Esophagus muscularis mucosa (tissue), 4 donors: ENCODE data around the gene XYLT2. TPM values are rescaled to one million over a fixed set of nuclear protein-coding genes. Genes with fewer than 3 reads are reported as not detected.
"Not testable (repeated sequence)": the region's sequence is repeated elsewhere in the genome, so short reads cannot be mapped to it uniquely, and the experiment has no call there.

Experiments used
- DNase-seq: peaks from one replicate; pipeline ENCODE4 v3.0.0-alpha.2; 2017; ENCODE audit errors: extremely low spot score
- H3K27ac ChIP-seq, 4 donors: fragments of 200-600 bp; sonication (generic); replicated peaks in 1 of 4; 1 replicate in 3 of 4; 2 replicates in 1 of 4; pipeline ENCODE4 v1.5.1; 2016 to 2019; ENCODE audit warnings: mild to moderate bottlenecking in 1 of 4
- H3K27me3 ChIP-seq, 4 donors: fragments of 200-600 bp; sonication (generic); one replicate each; pipeline versions ENCODE4 v1.5.1 to v1.6.0; 2016 to 2019
- H3K36me3 ChIP-seq, 4 donors: fragments of 200-600 bp; sonication (generic); one replicate each; pipeline ENCODE4 v1.5.1; 2016 to 2019
- H3K4me1 ChIP-seq, 4 donors: fragments of 200-600 bp; sonication (generic); one replicate each; pipeline ENCODE4 v1.5.1; 2016 to 2019
- H3K4me3 ChIP-seq, 4 donors: fragments of 200-600 bp; sonication (generic); 1 replicate in 2 of 4; 2 replicates in 2 of 4; pipeline ENCODE4 v1.5.1; 2016 to 2019; ENCODE audit warnings: mild to moderate bottlenecking in 4 of 4, moderate library complexity in 1 of 4
- H3K9me3 ChIP-seq, 4 donors: fragments of 200-600 bp; sonication (generic); 1 replicate in 3 of 4; 2 replicates in 1 of 4; pipeline ENCODE4 v1.5.1; 2016 to 2019
- CTCF ChIP-seq, 3 experiments: fragments of 200-600 bp in 2 of 3; fragments of 450-650 bp in 1 of 3; sonication (generic) in 2 of 3; IDR thresholded peaks; one replicate each; pipeline ENCODE4 v1.5.1; 2017 to 2019; ENCODE audit warnings: antibody characterized with exemption in 3 of 3, mild to moderate bottlenecking in 2 of 3, moderate library complexity in 1 of 3
- EP300 ChIP-seq: sonication (generic); formaldehyde crosslinking; IDR thresholded peaks from one replicate; pipeline ENCODE4 v1.6.1; 2017; ENCODE audit warnings: antibody characterized with exemption
- POLR2A ChIP-seq: fragments of 450-650 bp; IDR thresholded peaks from one replicate; pipeline ENCODE4 v1.6.1; 2017; ENCODE audit warnings: antibody characterized with exemption, moderate library complexity, mild to moderate bottlenecking, low read depth
- POLR2AphosphoS5 ChIP-seq, 2 donors: sonication (generic); formaldehyde crosslinking; IDR thresholded peaks; one replicate each; pipeline ENCODE4 v1.6.1; 2017; ENCODE audit warnings: antibody characterized with exemption in 2 of 2
- WGBS: methylation state at CpG from one replicate; pipeline ENCODE4 v1.1.5; 2018; 5-methylcytosine and 5-hydroxymethylcytosine counted together
- intact Hi-C: fragments of 100-400 bp; cut with DNase I; formaldehyde crosslinking; loops from one replicate; pipeline ENCODE4 v1.15.1; 2023
- total RNA-seq, 4 donors: library from RNA; depleted of rRNA; stranded (reverse); fragments of >200 nt; gene quantifications; one replicate each; pipeline versions ENCODE4 v1.1.0 to v1.2.1, GENCODE V29; 2016

The XYLT2 gene
- total RNA-seq, 4 donors from 2014 or later, result 12.8 to 29.8 (median 26.0) TPM

GRCh38 chr17:50312308-50312707 is 33.6 kb upstream of the XYLT2 start:
- no peak overlapping the region for H3K4me3 ChIP-seq
- no peak overlapping the region for H3K27ac ChIP-seq
- intact Hi-C loops, result no loop called here
- no peak for DNase-seq
- no peaks in the 10 kb centered on the region for H3K4me1 ChIP-seq
- 66% methylated on average over 3 of the region's 5 CpGs for WGBS
- H3K27me3 ChIP-seq, result peaks cover 0 to 6% (median 0%) of the 10 kb centered on the region in 4 donors
- no peaks in the 10 kb centered on the region for H3K36me3 ChIP-seq
- no peaks in the 10 kb centered on the region for H3K9me3 ChIP-seq
- TF ChIP-seq CTCF (IDR thresholded peaks at IDR 0.05) (no peak), POLR2AphosphoS5 (IDR thresholded peaks at IDR 0.05) (no peak), EP300 (no peak)

GRCh38 chr17:50314456-50315011 is 31.4 kb upstream of the XYLT2 start:
- 78% methylated on average over 6 of the region's 6 CpGs for WGBS
- H3K27ac ChIP-seq, result no peak overlapping the region
- intact Hi-C loops, result no loop called here

GRCh38 chr17:50316016-50316587 is 29.8 kb upstream of the XYLT2 start:
- intact Hi-C loops, result no loop called here
- TF ChIP-seq CTCF (IDR thresholded peaks at IDR 0.05) (no peak), POLR2A (no peak)
- Histone ChIP-seq H3K27me3 (peaks cover 0 to 6% (median 0%) of the 10 kb centered on the region in 4 donors), H3K27ac (no peak overlapping the region), H3K9me3 (no peaks in the 10 kb centered on the region), H3K4me1 (peaks cover 0 to 8% (median 0%) of the 10 kb centered on the region in 4 donors), H3K36me3 (no peaks in the 10 kb centered on the region), H3K4me3 (no peak overlapping the region)
- no peak for DNase-seq
- 65% methylated on average over 3 of the region's 3 CpGs for WGBS

More at GRCh38 chr17:50314456-50315011, 31.4 kb upstream of the XYLT2 start:
- Histone ChIP-seq H3K4me3 (no peak overlapping the region), H3K27me3 (peaks cover 0 to 6% (median 0%) of the 10 kb centered on the region in 4 donors), H3K4me1 (peaks cover 0 to 8% (median 0%) of the 10 kb centered on the region in 4 donors), H3K36me3 (no peaks in the 10 kb centered on the region), H3K9me3 (no peaks in the 10 kb centered on the region)
- no peak for DNase-seq
- no peak for TF ChIP-seq CTCF (IDR thresholded peaks at IDR 0.05)
- no peak for TF ChIP-seq POLR2A
- no peak for TF ChIP-seq EP300
- no peak for TF ChIP-seq POLR2AphosphoS5 (IDR thresholded peaks at IDR 0.05)

- H3K4me1 ChIP-seq, H3K9me3 ChIP-seq, H3K4me3 ChIP-seq, H3K36me3 ChIP-seq, DNase-seq, intact Hi-C loops, H3K27ac ChIP-seq, H3K27me3 ChIP-seq: not testable (repeated sequence)
- WGBS, result 89% methylated on average over 2 of the region's 2 CpGs
Measured at GRCh38 chr17:50316660-50317059, 29.3 kb upstream of the XYLT2 start.

- DNase-seq, result no peak
- no peak overlapping the region for H3K4me3 ChIP-seq
- TF ChIP-seq CTCF (IDR thresholded peaks at IDR 0.05), result no peak
- TF ChIP-seq POLR2A, result no peak
- TF ChIP-seq EP300, result no peak
- TF ChIP-seq POLR2AphosphoS5 (IDR thresholded peaks at IDR 0.05), result no peak
- peaks cover 0 to 8% (median 0%) of the 10 kb centered on the region in 4 donors for H3K4me1 ChIP-seq
- 95% methylated on average over 2 of the region's 2 CpGs for WGBS
- no peaks in the 10 kb centered on the region for H3K27me3 ChIP-seq
- no peaks in the 10 kb centered on the region for H3K36me3 ChIP-seq
- H3K9me3 ChIP-seq, result no peaks in the 10 kb centered on the region
- no peak overlapping the region for H3K27ac ChIP-seq
- intact Hi-C loops, result no loop called here
Measured at GRCh38 chr17:50317121-50317520, 28.8 kb upstream of the XYLT2 start.
